Fibroblast of skin of back (primary cell): Measurements from ENCODE around the gene MAD2L1BP.

Source experiments
- DNase-seq: peaks from one replicate; pipeline ENCODE4 v3.0.0-alpha.2; 2013

MAD2L1BP gene

DNA sequence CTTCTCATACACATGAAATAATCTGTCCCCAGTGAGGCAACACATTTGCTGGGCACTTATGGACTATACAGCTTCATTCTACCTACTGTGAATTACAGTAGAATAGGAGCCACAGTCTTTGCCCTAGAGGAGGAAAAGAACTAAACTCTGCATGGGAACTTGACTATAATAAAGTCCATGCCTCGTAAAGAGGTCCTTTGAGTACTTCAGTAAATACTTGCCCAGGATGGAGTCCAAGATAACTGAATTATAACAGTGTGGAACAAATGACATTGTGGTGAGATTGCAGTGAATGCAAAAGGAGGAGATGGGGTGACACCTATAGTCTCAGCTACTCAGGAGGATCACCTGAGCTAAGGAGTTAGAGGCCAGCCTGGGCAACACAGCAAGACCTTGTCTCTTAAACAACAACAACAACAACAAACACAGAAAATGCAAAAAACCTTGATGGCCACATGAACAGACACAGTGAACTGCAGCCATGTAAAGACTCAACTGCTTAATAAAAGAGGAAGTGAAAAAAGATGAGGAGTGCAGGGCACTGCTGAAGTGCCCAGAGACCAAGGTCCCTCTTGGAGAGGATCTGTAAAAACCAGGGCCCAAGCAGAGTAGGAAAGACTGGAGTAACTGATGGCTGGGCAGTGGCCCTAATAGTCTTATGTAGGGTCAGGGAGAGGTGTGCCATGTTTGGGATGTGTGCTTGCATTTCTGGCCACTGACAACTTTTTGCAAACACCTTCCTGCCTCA lies 48.2 kb downstream of the MAD2L1BP start:
- no peak for DNase-seq

DNA sequence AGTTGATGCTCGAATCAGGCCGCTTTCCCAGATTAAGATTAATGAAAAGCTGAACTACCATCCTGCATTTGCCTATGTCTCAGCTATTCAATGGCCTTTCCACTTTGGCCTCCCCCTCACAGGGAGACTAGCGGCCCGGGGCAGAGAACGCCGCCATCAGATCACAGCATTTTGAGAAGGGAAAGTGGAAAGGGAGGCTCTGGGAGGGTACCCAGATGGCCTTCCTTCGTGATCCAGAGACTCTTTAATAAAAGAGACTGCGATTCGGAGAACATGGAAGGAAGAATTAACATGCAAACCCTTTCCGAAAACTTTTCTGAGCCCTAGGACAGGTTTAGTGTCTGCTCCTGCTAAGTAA lies 51.4 kb downstream of the MAD2L1BP start:
- no peak for DNase-seq

DNA sequence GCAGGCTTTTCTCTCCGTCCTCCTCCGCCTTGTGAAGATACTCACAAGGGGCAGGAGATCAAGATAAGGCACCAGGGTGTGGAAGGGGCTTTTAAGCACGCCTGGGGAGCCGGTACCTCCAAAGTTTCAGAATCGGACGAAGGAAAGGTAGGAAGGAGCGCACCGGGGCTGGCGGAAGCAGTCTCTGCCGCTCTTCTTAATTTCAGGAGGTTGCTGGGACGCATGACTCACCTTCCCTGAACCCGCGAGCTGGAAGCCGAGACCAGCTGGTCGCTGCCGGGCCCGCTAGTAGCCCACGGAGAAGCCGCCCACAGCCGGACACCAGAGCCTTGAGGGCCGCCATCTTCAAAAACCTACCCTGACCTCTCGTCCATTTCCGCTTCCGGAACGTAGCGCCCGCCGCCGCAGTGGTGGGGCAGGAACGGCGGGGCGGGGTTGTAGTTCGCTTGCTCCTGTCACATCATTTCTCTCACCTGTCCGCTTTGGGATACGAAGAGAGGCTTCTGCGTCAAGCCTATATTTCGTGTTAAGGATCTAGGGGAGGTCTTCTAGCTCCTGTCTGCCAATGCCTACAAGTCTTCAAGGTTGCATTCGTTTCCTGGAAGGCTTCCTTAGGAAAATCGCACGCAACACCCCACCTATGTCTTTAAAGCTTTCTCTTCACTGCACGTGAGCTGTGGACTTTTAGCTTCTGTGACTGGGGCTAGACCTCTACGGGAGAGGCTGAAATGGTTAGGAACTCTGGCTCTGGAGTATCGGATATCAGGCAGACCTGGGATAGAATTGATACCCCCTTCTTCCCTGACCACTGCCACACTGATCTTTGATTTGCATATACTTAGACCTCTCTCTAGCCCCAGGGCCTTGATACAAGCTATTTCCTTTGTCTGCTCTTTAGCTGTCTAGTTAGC lies 52.1 kb downstream of the MAD2L1BP start, which contains the start of gene MRPS18A:
Gene MRPS18A (minus strand): TSS at position 355 of the 911 bp plus-strand sequence. CDS start 12 bp downstream, at position 343.
- peak; percentile 75 for DNase-seq

DNA sequence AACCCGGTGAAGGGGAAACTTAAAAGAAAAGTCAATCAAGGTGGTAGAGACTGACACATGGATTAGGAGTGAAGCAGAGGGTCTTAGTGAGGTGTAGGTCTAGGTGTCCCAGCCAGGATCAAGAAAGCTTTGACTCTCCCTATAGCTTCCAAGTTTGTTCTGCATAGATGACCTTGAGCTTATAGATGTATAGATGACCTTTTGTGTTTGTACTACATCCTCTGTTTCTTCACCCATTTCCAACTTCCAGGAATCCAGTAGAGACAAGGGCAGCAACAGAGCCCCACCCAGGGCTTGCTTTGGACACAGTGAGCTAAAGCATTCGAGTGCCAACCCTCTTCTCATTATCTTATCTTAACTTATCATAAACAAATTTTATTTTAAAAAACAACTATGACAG lies 53.8 kb downstream of the MAD2L1BP start:
- no peak for DNase-seq
